ENCODE measurements around the gene CRADD.

DNA sequence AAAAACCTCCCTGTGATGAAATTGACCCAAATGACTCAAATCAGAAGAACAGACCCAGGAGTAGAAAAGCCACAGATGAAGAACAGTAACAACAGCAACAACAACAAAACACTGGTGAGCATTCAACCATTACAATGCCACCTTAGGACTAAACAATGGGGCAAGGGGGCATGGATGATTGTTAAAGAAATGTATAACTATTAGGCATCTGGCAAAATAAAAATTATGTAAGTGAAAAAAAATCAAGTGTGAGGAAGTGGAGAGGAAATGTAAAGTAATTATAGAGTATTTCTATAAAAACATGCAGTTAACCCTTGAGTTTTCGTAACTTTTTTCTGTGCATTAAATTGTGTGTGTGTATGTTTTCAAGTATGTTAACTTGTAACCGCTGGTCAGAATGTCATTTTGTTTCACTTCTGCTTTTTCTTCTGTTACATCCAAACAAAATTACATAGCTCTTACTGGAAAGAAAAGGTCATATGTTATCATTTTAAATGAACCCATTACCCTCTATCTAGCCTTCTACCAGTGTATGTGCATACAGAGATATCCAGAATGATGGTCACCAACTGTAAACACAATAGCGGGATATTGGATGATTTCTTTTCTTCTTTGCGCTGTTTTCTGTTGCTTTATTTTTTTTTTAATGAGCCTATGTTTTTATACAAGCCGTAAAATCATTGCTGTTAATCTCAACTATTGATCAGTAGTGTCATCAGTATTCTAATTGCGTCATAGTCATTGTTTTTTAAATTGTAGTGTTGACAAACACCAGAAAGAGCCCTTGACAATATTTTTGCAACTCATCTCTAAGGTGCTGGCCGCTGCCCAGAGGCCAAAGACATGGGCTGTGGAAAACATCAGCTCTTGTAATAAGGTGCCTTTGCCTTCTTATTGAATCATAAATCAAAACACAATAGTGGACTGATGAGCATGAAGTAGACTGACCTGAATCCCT, 170.6 kb downstream of the CRADD start:
- TF ChIP-seq CTCF (IDR thresholded peaks at IDR 0.05) (no peak), POLR2A (IDR thresholded peaks at IDR 0.05) (no peak)
